Germinal center (tissue), 1 donor: Measurements from ENCODE around the gene IL1A.

Experiments used
- DNase-seq: peaks from one replicate; pipeline ENCODE4 v3.0.0; 2012; ENCODE audit warnings: mixed read lengths, low spot score

IL1A gene

GRCh38 chr2:112762276-112762675 is 22.0 kb downstream of the IL1A start:
- no peak for DNase-seq

DNA sequence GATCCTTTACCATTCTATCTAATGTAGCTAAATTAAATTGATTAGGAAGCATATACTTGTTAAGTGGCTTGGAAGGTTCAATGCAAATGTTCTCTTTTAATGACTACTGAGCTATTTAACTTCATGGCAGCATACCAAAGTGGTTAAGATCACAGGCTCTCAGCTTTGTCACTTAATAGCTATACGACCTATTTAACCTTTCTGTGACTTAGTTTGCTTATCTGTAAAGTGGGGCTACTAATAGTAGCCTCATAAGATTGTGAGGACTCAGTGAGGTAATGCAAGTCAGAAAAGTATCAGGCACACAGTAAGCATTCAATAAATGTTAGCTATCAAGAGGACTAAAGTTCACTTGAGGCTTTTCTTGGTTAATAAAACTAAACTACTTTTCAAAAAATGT is 24.1 kb downstream of the IL1A start:
- no peak for DNase-seq

DNA sequence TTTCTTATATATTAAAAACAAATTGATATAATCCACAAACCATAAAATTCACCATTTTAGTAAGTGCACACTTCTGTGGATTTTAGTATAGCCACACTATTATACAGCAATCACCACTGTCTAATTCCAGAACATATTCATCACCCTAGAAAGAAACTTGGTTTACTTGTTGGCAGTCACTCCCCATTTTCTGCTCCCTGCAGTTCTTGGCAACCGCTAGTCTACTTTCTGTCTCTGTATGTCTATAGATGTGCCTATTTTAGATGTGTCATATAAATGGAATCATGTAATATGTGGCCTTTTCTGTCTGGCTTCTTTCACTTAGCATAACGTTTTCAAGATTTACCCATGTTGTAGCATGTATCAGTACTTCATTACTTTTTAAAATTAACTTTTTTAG is 25.6 kb downstream of the IL1A start:
- DNase-seq, result no peak

GRCh38 chr2:112757265-112757664 is 27.0 kb downstream of the IL1A start:
- no peak for DNase-seq

GRCh38 chr2:112756207-112756606 is 28.1 kb downstream of the IL1A start:
- DNase-seq, result no peak

- DNase-seq, result no peak
These were observed 28.8 kb downstream of the IL1A start for GRCh38 chr2:112755444-112755843.

GRCh38 chr2:112754564-112754963 is 29.7 kb downstream of the IL1A start:
- DNase-seq, result no peak

DNA sequence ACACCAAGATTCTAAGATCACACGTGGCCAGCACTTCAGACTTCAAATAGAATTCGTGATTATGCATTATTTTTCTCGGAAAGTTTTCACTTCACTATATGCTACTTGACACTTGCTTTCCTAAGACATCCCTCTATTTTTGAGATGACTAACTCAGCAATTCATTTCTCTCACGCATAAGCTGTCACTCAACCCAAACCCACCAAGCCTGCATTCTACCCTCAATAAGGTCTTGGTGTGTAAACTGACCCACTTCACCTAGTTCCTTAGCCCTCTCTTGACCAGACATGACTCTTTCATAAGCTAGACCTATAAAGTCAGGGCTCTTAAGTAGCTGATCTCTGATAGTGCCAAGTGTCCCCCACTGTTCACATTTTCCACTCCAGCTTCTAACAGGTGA is 31.6 kb downstream of the IL1A start:
- DNase-seq, result no peak

- DNase-seq, result no peak
These were observed 32.7 kb downstream of the IL1A start for GRCh38 chr2:112751451-112752197.

- no peak for DNase-seq
These were observed 33.8 kb downstream of the IL1A start for GRCh38 chr2:112750560-112750843.

GRCh38 chr2:112749755-112750559 is 34.3 kb downstream of the IL1A start:
- DNase-seq, result peak; percentile 78

- no peak for DNase-seq
These were observed 43.8 kb downstream of the IL1A start for GRCh38 chr2:112740527-112740926.

GRCh38 chr2:112737542-112738232 is 46.6 kb downstream of the IL1A start:
- DNase-seq, result no peak

GRCh38 chr2:112733871-112734270 is 50.4 kb downstream of the IL1A start:
- DNase-seq, result no peak

GRCh38 chr2:112733456-112733855 is 50.8 kb downstream of the IL1A start:
- DNase-seq, result no peak

DNA sequence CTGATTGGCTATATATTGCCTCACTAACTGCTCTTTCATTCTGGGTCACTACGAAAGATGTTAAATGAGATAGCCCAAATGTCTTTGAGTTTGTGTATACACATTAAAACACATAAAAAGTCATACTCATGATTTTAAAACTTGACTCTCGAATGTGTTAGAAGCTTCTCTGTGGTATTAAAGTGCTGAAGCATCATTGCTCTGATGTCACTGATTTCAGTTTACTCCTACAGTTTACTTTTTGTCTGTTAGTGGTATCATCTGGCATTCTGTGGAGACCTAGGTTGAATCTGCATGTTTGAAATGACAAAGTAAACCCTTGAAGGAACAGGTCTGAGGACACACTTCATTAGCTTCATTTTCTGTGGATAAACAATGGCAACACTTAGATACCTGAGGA is 52.8 kb downstream of the IL1A start:
- no peak for DNase-seq

GRCh38 chr2:112730791-112731190 is 53.5 kb downstream of the IL1A start:
- no peak for DNase-seq

- no peak for DNase-seq
These were observed 54.1 kb downstream of the IL1A start for GRCh38 chr2:112730216-112730615.

DNA sequence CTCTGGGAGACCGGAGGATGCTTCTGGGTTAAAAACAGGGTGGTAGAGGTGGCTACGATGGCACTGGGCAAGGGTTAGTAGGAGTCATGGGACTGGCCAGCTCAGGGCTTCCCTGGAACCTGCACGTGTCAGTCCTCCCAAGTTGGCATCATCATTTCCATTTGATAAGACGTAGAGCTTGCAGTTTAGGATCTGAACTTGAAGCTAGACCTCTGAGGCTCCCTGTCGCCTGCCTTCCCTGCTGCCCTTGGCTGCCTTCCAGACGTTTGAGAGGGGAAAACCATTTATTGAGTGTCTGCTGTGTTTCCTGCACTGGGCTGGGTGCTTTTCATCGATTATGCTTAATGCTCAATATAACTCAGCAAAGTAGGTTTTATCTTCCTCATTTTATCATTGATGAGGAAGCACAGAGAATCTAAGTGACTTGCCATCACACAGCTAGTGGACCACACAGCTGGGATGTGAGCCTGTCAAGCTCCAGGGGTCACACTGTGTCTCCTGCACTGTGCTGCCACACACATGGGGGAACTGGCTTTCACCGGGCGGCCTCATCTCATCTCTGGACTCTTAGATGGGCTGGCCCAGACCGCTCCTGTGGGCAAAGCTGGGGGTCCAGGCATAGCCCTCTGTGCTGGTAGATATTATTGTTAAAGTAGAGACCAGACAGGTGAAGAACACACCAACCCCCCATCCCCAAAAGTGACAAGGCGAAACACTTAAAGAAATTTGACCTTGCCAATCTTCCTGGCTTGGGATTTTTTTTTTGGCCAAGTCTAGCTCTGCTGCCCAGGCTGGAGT is 55.7 kb downstream of the IL1A start:
- DNase-seq, result no peak

DNA sequence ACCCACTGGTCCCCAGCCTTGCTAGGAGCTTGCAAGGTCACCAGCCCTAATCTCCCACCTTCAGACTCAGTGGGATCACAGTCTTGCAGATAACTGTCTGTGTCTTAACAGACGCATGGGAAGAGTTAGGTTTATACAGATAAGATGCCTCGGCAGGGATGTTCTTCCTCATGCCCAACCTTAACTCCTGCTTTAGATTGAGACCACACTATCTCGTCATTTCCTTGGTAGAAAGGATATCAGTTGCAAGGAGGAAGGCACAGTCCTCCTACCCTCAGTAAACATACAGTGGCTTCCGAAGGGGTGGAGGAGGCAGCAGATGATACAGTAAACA is 56.3 kb downstream of the IL1A start:
- no peak for DNase-seq

GRCh38 chr2:112727276-112728028 is 56.8 kb downstream of the IL1A start:
- no peak for DNase-seq
